Sigmoid colon (tissue), 7 donors: ENCODE data around the gene NAT10. TPM values are rescaled to one million over a fixed set of nuclear protein-coding genes. Genes with fewer than 3 reads are reported as not detected.

ENCODE experiments used
- DNase-seq: peaks from one replicate; pipeline ENCODE4 v3.0.0-alpha.2; 2019
- H3K27ac ChIP-seq, 4 donors: fragments of 200-600 bp; sonication (generic); one replicate each; pipeline ENCODE4 v1.5.1; 2016 to 2019; ENCODE audit warnings: mild to moderate bottlenecking in 1 of 4
- H3K27me3 ChIP-seq, 3 donors: fragments of 200-600 bp; sonication (generic); one replicate each; pipeline ENCODE4 v1.5.1; 2019; ENCODE audit warnings: mild to moderate bottlenecking in 1 of 3
- H3K36me3 ChIP-seq, 4 donors: fragments of 200-600 bp; sonication (generic); one replicate each; pipeline ENCODE4 v1.5.1; 2016 to 2019
- H3K4me1 ChIP-seq, 4 donors: fragments of 200-600 bp; sonication (generic); one replicate each; pipeline ENCODE4 v1.5.1; 2017 to 2019
- H3K4me3 ChIP-seq, 4 donors: fragments of 200-600 bp; sonication (generic); one replicate each; pipeline ENCODE4 v1.5.1; 2017 to 2019; ENCODE audit warnings: mild to moderate bottlenecking in 2 of 4, moderate library complexity in 1 of 4
- H3K9me3 ChIP-seq, 4 donors: fragments of 200-600 bp in 3 of 4; sonication (generic) in 3 of 4; one replicate each; pipeline versions ENCODE4 v1.5.1 to v1.6.1; 2013 to 2019
- CTCF ChIP-seq, 4 experiments: fragments of 450-650 bp in 3 of 4; fragments of 200-600 bp in 1 of 4; IDR thresholded peaks; one replicate each; pipeline ENCODE4 v1.5.1; 2016 to 2019; ENCODE audit warnings: antibody characterized with exemption in 4 of 4, mild to moderate bottlenecking in 3 of 4, moderate library complexity in 2 of 4
- EP300 ChIP-seq, 4 donors: sonication (generic); formaldehyde crosslinking; IDR thresholded peaks; one replicate each; pipeline ENCODE4 v1.6.1; 2017; ENCODE audit warnings: antibody characterized with exemption in 4 of 4
- POLR2A ChIP-seq, 2 donors: fragments of 450-650 bp; IDR thresholded peaks; one replicate each; pipeline ENCODE4 v1.6.1; 2016; ENCODE audit warnings: antibody characterized with exemption in 2 of 2, mild to moderate bottlenecking in 2 of 2, moderate library complexity in 2 of 2
- POLR2AphosphoS5 ChIP-seq, 4 donors: sonication (generic); formaldehyde crosslinking; IDR thresholded peaks; one replicate each; pipeline ENCODE4 v1.6.1; 2017; ENCODE audit warnings: antibody characterized with exemption in 4 of 4
- whole genome bisulfite sequencing, 2 donors: extraction: QIAGEN DNeasy Blood & Tissue Kit; methylation state at CpG; one replicate each; pipeline ENCODE4 v1.1.7; 2013; 5-methylcytosine and 5-hydroxymethylcytosine counted together
- intact Hi-C: fragments of 100-400 bp; cut with DNase I; formaldehyde crosslinking; loops from one replicate; pipeline ENCODE4 v1.15.1; 2023
- polyA plus RNA-seq, 3 donors: library from polyadenylated mRNA; stranded (reverse); fragments of 200-250 nt; gene quantifications; one replicate each; pipeline ENCODE4 v1.2.3, GENCODE V29; 2013
- total RNA-seq, 4 donors: library from RNA; depleted of rRNA; stranded (reverse); fragments of >200 nt; gene quantifications; one replicate each; pipeline ENCODE4 v1.1.0, GENCODE V29; 2016
- donor health status: healthy with polysubstance abuse.
- donor health status: Bipolar disorder and iron deficiency.
- donor health status: healthy.

Gene NAT10
- total and polyA plus RNA-seq, 7 donors: 5.3 to 35.4 (median 17.4) TPM

- Histone ChIP-seq H3K4me3 (no peak overlapping the region), H3K27me3 (no peaks in the 10 kb centered on the region), H3K36me3 (peaks cover 39 to 100% (median 57%) of the 10 kb centered on the region in 4 donors), H3K9me3 (no peaks in the 10 kb centered on the region), H3K27ac (no peak overlapping the region), H3K4me1 (no peaks in the 10 kb centered on the region)
- WGBS, 2 donors: 95% methylated on average over 12 of the region's 12 CpGs
- DNase-seq: no peak
- no peak for TF ChIP-seq POLR2AphosphoS5 (IDR thresholded peaks at IDR 0.05)
- TF ChIP-seq CTCF (IDR thresholded peaks at IDR 0.05): no peak
- no peak for TF ChIP-seq EP300 (IDR thresholded peaks at IDR 0.05)
- TF ChIP-seq POLR2A (IDR thresholded peaks at IDR 0.05): no peak
- intact Hi-C loops: no loop called here
Observed at GRCh38 chr11:34146411-34146810, 41.0 kb downstream of the NAT10 start.

- H3K9me3 ChIP-seq: no peaks in the 10 kb centered on the region
- no peak overlapping the region for H3K27ac ChIP-seq
- H3K4me3 ChIP-seq: no peak overlapping the region
- peaks cover 34 to 100% (median 53%) of the 10 kb centered on the region in 4 donors for H3K36me3 ChIP-seq
- 83 to 90% methylated on average over 5 of the region's 5 CpGs for WGBS, 2 donors
- no peak for DNase-seq
- no peak for TF ChIP-seq POLR2AphosphoS5 (IDR thresholded peaks at IDR 0.05)
- no peak for TF ChIP-seq POLR2A (IDR thresholded peaks at IDR 0.05)
- no peak for TF ChIP-seq CTCF (IDR thresholded peaks at IDR 0.05)
- TF ChIP-seq EP300 (IDR thresholded peaks at IDR 0.05): no peak
- no peaks in the 10 kb centered on the region for H3K4me1 ChIP-seq
- H3K27me3 ChIP-seq: no peaks in the 10 kb centered on the region
- intact Hi-C loops: no loop called here
Observed at GRCh38 chr11:34146866-34147265, 41.4 kb downstream of the NAT10 start.

GRCh38 chr11:34147581-34147980, 42.2 kb downstream of the NAT10 start:
- WGBS, 2 donors: 85 to 93% methylated on average over 8 of the region's 8 CpGs
- TF ChIP-seq EP300 (IDR thresholded peaks at IDR 0.05) (no peak), POLR2AphosphoS5 (IDR thresholded peaks at IDR 0.05) (no peak), CTCF (IDR thresholded peaks at IDR 0.05) (no peak), POLR2A (IDR thresholded peaks at IDR 0.05) (no peak)
- Histone ChIP-seq H3K4me1 (no peaks in the 10 kb centered on the region), H3K27me3 (no peaks in the 10 kb centered on the region), H3K9me3 (no peaks in the 10 kb centered on the region), H3K4me3 (no peak overlapping the region), H3K36me3 (peaks cover 27 to 100% (median 48%) of the 10 kb centered on the region in 4 donors), H3K27ac (no peak overlapping the region)
- intact Hi-C loops: no loop called here
- peak; percentile 12 for DNase-seq

GRCh38 chr11:34148504-34149165, 43.2 kb downstream of the NAT10 start:
- Histone ChIP-seq H3K4me3 (no peak overlapping the region), H3K27ac (no peak overlapping the region), H3K36me3 (peaks cover 16 to 90% (median 38%) of the 10 kb centered on the region in 4 donors), H3K27me3 (no peaks in the 10 kb centered on the region), H3K9me3 (no peaks in the 10 kb centered on the region), H3K4me1 (no peaks in the 10 kb centered on the region)
- intact Hi-C loops: no loop called here
- TF ChIP-seq POLR2AphosphoS5 (IDR thresholded peaks at IDR 0.05) (no peak), EP300 (IDR thresholded peaks at IDR 0.05) (no peak)
- DNase-seq: peak; percentile 49
- WGBS, 2 donors: 87 to 92% methylated on average over 16 of the region's 16 CpGs

GRCh38 chr11:34149274-34149673, 43.8 kb downstream of the NAT10 start:
- DNase-seq: peak; percentile 40
- peaks cover 0 to 3% (median 1%) of the 10 kb centered on the region in 4 donors for H3K4me1 ChIP-seq
- intact Hi-C loops: no loop called here
- peaks cover 12 to 83% (median 34%) of the 10 kb centered on the region in 4 donors for H3K36me3 ChIP-seq
- TF ChIP-seq CTCF (IDR thresholded peaks at IDR 0.05): no peak
- no peak for TF ChIP-seq POLR2A (IDR thresholded peaks at IDR 0.05)
- no peak for TF ChIP-seq POLR2AphosphoS5 (IDR thresholded peaks at IDR 0.05)
- TF ChIP-seq EP300 (IDR thresholded peaks at IDR 0.05): no peak
- no peak overlapping the region for H3K4me3 ChIP-seq
- no peaks in the 10 kb centered on the region for H3K9me3 ChIP-seq
- 94 to 95% methylated on average over 7 of the region's 7 CpGs for WGBS, 2 donors
- H3K27ac ChIP-seq: no peak overlapping the region
- no peaks in the 10 kb centered on the region for H3K27me3 ChIP-seq
